Stimulated activated CD8-positive, alpha-beta memory T cell treated with anti-CD3 and anti-CD28 coated beads, Interleukin-7, amount 100 ng/mL, for 4 hours (primary cell): Measurements from ENCODE around the gene SHISAL2A.
A peak's percentile ranks its signal among the peaks of the same experiment; 100 is the strongest.
"Not testable (repeated sequence)": the region's sequence is repeated elsewhere in the genome, so short reads cannot be mapped to it uniquely, and the experiment has no call there.

ENCODE experiments used
- DNase-seq, 2 donors: peaks; one replicate each; pipeline ENCODE4 v3.0.0-alpha.2; 2020; ENCODE audit warnings: low read depth in 2 of 2

Gene SHISAL2A

GRCh38 chr1:52684545-52684944 is 51.6 kb downstream of the SHISAL2A start:
- no peak for DNase-seq

- peak; percentile 52 to 53 for DNase-seq
Observed at GRCh38 chr1:52686261-52686751, 53.3 kb downstream of the SHISAL2A start.

GRCh38 chr1:52686830-52687229 is 53.9 kb downstream of the SHISAL2A start:
- no peak for DNase-seq

GRCh38 chr1:52691821-52692220 is 58.9 kb downstream of the SHISAL2A start:
- no peak for DNase-seq

- DNase-seq, result no peak
Observed at GRCh38 chr1:52692697-52693096, 59.7 kb downstream of the SHISAL2A start.

- DNase-seq, result not testable (repeated sequence)
Observed at GRCh38 chr1:52693351-52693750, 60.4 kb downstream of the SHISAL2A start.

GRCh38 chr1:52693843-52694242 is 60.9 kb downstream of the SHISAL2A start:
- DNase-seq, result no peak

- no peak for DNase-seq
Observed at GRCh38 chr1:52695627-52696026, 62.7 kb downstream of the SHISAL2A start.

GRCh38 chr1:52697795-52698674 is 65.1 kb downstream of the SHISAL2A start, which contains the start of gene COA7:
Gene COA7, minus strand, starts transcription at chr1:52698347. Its CDS starts 21 bp downstream, at chr1:52698326.
- peak; percentile 24 to 61 for DNase-seq

GRCh38 chr1:52702886-52703787 is 70.2 kb downstream of the SHISAL2A start:
- DNase-seq, result peak; percentile 71 to 72

GRCh38 chr1:52706136-52706670 is 73.2 kb downstream of the SHISAL2A start:
- DNase-seq, result no peak
